Measurements from ENCODE around the gene APLP2.
A peak's percentile ranks its signal among the peaks of the same experiment; 100 is the strongest.
"Not testable (repeated sequence)": the region's sequence is repeated elsewhere in the genome, so short reads cannot be mapped to it uniquely, and the experiment has no call there.

The APLP2 gene

GRCh38 chr11:130069659-130070108 lies at the start of gene APLP2:
APLP2 (plus strand) TSS chr11:130069894; CDS start chr11:130069978, 84 bp downstream.
- DNase-seq: peak; percentile 99

GRCh38 chr11:130020323-130020722 lies 49.4 kb upstream of the APLP2 start:
- no peak for DNase-seq

- not testable (repeated sequence) for DNase-seq
Observed at GRCh38 chr11:130021606-130022005, 48.1 kb upstream of the APLP2 start.

DNA sequence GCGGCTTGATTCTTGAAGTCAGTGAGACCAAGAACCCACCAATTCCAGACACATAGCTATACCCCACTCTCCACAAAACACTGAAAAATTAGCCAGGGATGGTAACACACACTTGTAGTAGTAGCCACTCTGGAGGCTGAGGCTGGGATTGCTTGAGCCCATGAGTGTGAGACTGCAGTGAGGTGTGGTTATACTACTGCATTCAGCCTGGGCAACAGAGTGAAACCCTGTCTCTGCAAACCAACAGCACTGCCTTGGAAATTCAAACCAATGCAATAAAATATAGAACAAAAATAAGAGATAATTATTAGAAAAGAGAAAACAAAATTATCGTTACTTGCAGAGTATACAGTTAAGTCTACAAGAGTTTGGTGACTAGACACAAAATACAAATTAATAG lies 46.9 kb upstream of the APLP2 start:
- no peak for DNase-seq

- no peak for DNase-seq
Observed at GRCh38 chr11:130023204-130023603, 46.5 kb upstream of the APLP2 start.

DNA sequence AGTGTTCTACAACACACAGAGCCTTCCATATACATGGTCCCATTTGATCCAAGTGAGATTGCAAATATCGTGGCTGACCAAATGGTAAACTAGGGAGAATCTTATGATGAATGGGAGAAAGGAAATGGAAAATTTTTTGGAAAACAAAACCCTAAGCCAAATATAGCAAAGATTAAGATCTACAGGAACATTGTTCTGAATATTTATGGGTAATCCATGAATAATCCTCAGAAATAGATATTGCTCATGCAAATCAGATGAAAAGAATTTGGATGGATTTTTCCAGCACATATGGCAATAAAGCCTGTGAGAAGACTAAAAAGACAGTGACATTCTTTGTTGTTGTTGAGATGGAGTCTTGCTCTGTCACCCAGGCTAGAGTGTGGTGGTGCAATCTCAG lies 45.3 kb upstream of the APLP2 start:
- DNase-seq: no peak

GRCh38 chr11:130025371-130025770 lies 44.3 kb upstream of the APLP2 start:
- DNase-seq: no peak

GRCh38 chr11:130029137-130029536 lies 40.6 kb upstream of the APLP2 start:
- no peak for DNase-seq

DNA sequence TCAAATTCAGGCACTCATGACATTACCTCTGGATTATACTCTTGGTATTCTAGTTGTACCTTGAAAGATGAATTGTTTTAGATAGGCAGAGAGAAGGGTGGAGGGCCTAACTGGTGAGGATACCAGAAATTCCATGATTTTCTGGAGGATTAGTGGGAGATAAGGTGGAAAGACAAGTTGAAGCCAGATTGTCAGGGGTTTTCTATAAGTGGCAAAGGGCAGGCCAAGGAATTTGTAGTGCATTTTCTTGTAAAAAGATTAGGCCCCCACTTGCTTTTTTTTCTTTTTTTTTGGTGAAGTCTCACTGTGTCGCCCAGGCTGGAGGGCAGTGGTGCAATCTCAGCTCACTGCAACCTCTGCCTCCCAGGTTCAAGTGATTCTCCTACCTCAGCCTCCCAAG lies 38.6 kb upstream of the APLP2 start:
- no peak for DNase-seq

DNA sequence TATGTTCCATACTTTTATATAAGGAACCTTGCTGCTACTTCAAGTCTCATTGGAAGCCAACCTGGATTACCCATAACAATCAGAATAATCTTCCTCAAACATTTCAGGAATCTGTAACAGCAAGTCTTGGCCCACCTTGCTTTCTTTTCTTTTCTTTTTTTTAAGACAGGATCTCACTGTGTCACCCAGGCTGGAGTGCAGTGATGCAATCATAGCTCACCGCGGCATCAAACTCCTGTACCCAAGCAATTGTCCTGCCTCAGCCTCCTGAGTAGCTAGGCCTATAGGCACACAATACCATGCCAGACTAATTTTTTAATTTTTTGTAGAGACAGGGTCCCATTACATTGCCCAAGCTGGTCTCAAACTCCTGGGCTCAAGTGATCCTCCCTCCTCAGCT lies 37.7 kb upstream of the APLP2 start:
- no peak for DNase-seq

DNA sequence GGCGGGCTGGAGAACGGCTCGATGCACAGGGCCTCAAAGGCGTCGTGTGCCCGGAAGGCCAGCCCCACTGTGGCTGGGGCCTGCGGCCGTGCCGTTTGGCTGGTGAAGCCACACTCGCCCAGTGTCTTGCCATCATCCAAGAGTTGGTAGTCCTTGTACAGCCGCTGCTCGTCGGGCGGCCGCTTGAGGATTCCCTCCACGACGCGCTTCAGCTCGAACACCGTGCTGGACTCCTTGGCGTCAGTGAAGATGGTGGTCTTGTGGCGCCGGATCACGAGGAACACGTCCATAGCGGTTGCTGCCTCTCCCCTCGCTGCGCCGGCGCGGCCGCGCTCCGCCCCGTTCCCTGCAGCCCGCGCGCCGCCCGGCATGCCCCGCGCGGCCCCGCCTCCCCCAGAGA lies 36.8 kb upstream of the APLP2 start:
- DNase-seq: no peak

DNA sequence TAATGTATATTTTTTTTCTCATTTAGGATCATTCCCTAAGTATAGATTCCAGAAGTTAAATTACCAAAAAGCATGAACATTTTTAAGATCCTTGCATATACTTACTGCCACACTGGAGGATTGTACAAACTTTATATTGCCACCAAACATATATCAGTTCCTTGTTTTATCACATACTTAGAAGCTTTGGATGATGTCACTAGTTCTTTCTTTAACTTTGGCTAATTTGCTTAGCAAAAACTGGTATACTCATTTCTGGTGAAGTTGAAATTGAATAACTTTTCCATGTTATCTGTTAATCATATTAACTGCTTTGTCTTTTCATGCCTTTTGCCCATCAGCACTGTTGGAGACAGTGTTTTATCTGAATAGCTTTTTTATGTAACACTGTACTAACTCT lies 35.5 kb upstream of the APLP2 start:
- no peak for DNase-seq

DNA sequence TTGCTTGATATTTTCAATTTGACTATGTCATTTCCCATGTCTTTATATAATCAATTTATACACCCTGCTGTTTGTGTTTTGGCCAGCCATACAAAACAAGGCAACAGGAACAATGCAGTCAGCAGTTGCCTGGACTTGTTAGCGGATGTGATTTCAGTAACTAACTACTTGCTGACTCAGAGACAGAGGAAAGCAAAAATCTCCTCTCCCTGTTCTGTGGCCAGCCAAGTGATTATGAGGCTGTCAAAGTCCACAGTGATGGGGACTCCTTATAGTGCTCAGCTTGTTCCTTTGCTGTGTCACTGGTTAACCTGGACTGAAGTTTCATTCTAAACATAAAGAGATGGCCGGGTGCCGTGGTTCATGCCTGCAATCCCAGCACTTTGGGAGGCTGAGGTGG lies 32.6 kb upstream of the APLP2 start:
- DNase-seq: no peak

GRCh38 chr11:130037881-130038585 lies 31.7 kb upstream of the APLP2 start:
- DNase-seq: no peak

- no peak for DNase-seq
Observed at GRCh38 chr11:130040281-130040940, 29.3 kb upstream of the APLP2 start.

- DNase-seq: no peak
Observed at GRCh38 chr11:130042093-130042591, 27.6 kb upstream of the APLP2 start.

DNA sequence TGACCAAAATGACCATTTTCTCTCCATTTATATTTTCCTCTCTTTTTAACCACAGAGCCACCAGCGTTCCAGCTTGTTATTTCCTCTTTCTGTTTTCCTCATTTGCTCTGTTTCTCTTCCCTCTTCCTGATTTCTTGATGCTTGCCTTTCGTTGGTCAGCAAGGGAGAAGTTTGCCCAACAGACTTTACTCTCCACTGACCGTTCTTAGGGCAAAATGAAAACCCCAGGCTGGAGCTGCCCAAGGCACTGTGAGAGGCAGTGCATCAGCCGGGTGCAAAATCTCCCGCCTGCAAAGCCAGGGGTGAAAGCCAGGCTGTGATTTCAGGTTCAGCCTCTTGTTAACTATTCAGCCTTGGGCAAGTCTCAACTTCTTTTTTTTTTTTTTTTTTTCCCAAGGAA lies 26.1 kb upstream of the APLP2 start:
- no peak for DNase-seq

- DNase-seq: no peak
Observed at GRCh38 chr11:130047141-130047540, 22.6 kb upstream of the APLP2 start.

- DNase-seq: no peak
Observed at GRCh38 chr11:130049328-130049771, 20.3 kb upstream of the APLP2 start.

DNA sequence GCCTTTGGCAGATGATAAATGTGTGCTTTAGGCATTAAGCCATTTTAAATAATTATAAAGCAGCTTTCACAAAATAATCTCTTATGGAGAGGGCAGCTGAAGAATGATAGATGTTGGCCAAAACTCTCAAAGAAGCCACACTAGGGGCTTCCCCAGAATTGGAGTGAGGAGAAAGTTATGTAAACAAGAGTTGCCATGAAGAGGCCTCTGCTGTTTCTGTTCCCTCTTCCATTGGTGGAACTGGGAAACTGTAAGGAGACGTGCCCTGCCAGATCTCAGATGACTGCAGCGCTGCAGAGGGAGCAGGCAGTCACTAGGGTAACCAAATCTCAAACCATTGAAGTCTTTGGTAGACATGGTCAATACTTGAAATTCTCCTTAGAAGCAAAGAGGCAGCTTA lies 19.4 kb upstream of the APLP2 start:
- no peak for DNase-seq

DNA sequence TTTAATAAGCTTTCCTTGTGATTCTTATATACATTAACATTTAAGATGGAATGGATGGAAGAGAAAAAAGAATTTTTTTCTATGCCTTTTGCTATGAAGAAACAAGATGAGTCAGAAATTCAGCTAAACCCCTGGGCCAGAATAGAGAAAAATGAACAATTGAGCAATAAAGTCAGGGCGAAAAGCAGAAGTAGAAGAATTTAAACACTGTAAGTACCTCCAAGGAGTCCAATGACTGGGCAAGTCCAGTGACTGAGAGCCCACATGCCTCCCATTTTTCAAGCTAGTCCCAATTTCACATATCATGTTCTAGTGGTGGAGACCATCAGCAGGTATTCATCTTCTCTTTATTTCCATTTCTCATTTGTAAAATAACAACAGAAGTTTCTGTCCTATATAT lies 18.6 kb upstream of the APLP2 start:
- DNase-seq: no peak

DNA sequence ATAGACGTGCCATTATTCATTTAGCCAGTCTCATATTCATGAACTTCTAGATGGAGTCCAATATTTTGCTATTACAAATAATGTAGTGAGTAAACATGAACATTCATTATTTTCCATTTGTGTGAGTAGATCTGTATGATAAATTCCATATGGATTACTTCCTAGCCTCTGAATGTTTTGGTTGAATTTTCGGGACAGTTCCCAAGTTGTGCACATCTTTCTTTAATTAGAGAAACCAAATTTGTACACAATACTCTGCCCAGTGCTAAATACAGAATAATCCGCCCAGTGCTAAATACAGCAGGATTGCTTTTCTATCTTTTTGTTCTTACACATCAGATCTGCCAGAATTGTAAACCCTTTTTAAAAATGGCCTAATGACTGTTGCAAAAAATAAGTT lies 17.1 kb upstream of the APLP2 start:
- no peak for DNase-seq

DNA sequence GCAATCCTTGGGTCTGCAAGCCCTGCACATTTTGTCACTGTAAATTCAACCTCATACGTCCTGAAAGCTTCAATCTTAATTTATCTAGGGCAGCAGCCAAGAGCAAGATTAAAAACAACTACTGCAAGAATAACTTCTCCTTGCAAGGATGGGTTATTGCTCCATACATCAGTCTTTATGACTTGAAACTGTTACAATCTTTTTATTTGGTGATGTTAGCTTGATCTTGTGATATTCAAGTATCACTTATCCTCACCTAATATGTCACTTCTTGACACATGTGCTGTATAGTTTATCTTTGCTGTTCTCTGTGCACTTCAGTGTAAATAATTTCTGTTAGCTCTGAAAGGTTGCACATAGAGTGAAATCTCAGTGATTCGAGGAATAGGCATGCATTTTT lies 14.7 kb upstream of the APLP2 start:
- DNase-seq: no peak

- DNase-seq: no peak
Observed at GRCh38 chr11:130055617-130056016, 14.1 kb upstream of the APLP2 start.

Data from femur (tissue), 1 donor.